ENCODE measurements around the gene PHETA1.
"Not testable (repeated sequence)": the region's sequence is repeated elsewhere in the genome, so short reads cannot be mapped to it uniquely, and the experiment has no call there.

Gene PHETA1

GRCh38 chr12:111336411-111336810 is 32.5 kb downstream of the PHETA1 start:
- not testable (repeated sequence) for H3K27me3 ChIP-seq (ENCODE audit: control insufficient read depth in 1 of 2, insufficient read depth in 2 of 2, low read length in 2 of 2); H3K4me3 ChIP-seq (ENCODE audit: low read length in 2 of 2); H3K4me1 ChIP-seq (ENCODE audit: control insufficient read depth, insufficient read depth, low read length); H3K9ac ChIP-seq (ENCODE audit: low read length in 2 of 2); H3K36me3 ChIP-seq (ENCODE audit: control insufficient read depth in 2 of 2, insufficient read depth in 2 of 2, low read length in 2 of 2); H3K9me3 ChIP-seq (ENCODE audit: control insufficient read depth in 2 of 2, low read length in 2 of 2); H3K27ac ChIP-seq (ENCODE audit: low read length)

- H3K4me3 ChIP-seq (ENCODE audit: low read length in 2 of 2): no peak overlapping the region
- no peak overlapping the region for H3K9ac ChIP-seq (ENCODE audit: low read length in 2 of 2)
- H3K27ac ChIP-seq (ENCODE audit: low read length): no peak overlapping the region
- H3K36me3 ChIP-seq (ENCODE audit: control insufficient read depth in 2 of 2, insufficient read depth in 2 of 2, low read length in 2 of 2): no peaks in the 10 kb centered on the region
- H3K27me3 ChIP-seq (ENCODE audit: control insufficient read depth in 1 of 2, insufficient read depth in 2 of 2, low read length in 2 of 2): peaks cover 3% of the 10 kb centered on the region in 2 donors
- no peaks in the 10 kb centered on the region for H3K9me3 ChIP-seq (ENCODE audit: control insufficient read depth in 2 of 2, low read length in 2 of 2)
- H3K4me1 ChIP-seq (ENCODE audit: control insufficient read depth, insufficient read depth, low read length): no peaks in the 10 kb centered on the region
Observed at GRCh38 chr12:111335811-111336210, 33.1 kb downstream of the PHETA1 start.

GRCh38 chr12:111335301-111335700 is 33.6 kb downstream of the PHETA1 start:
- H3K9me3 ChIP-seq (ENCODE audit: control insufficient read depth in 2 of 2, low read length in 2 of 2); H3K27ac ChIP-seq (ENCODE audit: low read length); H3K27me3 ChIP-seq (ENCODE audit: control insufficient read depth in 1 of 2, insufficient read depth in 2 of 2, low read length in 2 of 2); H3K4me1 ChIP-seq (ENCODE audit: control insufficient read depth, insufficient read depth, low read length); H3K9ac ChIP-seq (ENCODE audit: low read length in 2 of 2); H3K36me3 ChIP-seq (ENCODE audit: control insufficient read depth in 2 of 2, insufficient read depth in 2 of 2, low read length in 2 of 2); H3K4me3 ChIP-seq (ENCODE audit: low read length in 2 of 2): not testable (repeated sequence)

- Histone ChIP-seq H3K27ac (ENCODE audit: low read length) (no peak overlapping the region), H3K9me3 (ENCODE audit: control insufficient read depth in 2 of 2, low read length in 2 of 2) (no peaks in the 10 kb centered on the region), H3K27me3 (ENCODE audit: control insufficient read depth in 1 of 2, insufficient read depth in 2 of 2, low read length in 2 of 2) (peaks cover 6 to 9% of the 10 kb centered on the region in 2 donors), H3K4me3 (ENCODE audit: low read length in 2 of 2) (no peak overlapping the region), H3K4me1 (ENCODE audit: control insufficient read depth, insufficient read depth, low read length) (no peaks in the 10 kb centered on the region), H3K9ac (ENCODE audit: low read length in 2 of 2) (no peak overlapping the region), H3K36me3 (ENCODE audit: control insufficient read depth in 2 of 2, insufficient read depth in 2 of 2, low read length in 2 of 2) (no peaks in the 10 kb centered on the region)
Observed at GRCh38 chr12:111334393-111334915, 34.4 kb downstream of the PHETA1 start.

GRCh38 chr12:111330800-111331752 is 37.8 kb downstream of the PHETA1 start:
- H3K27me3 ChIP-seq (ENCODE audit: control insufficient read depth in 1 of 2, insufficient read depth in 2 of 2, low read length in 2 of 2): peaks cover 9 to 10% of the 10 kb centered on the region in 2 donors
- H3K4me1 ChIP-seq (ENCODE audit: control insufficient read depth, insufficient read depth, low read length): no peaks in the 10 kb centered on the region
- no peak overlapping the region for H3K4me3 ChIP-seq (ENCODE audit: low read length in 2 of 2)
- no peak overlapping the region for H3K9ac ChIP-seq (ENCODE audit: low read length in 2 of 2)
- no peak overlapping the region for H3K27ac ChIP-seq (ENCODE audit: low read length)
- H3K36me3 ChIP-seq (ENCODE audit: control insufficient read depth in 2 of 2, insufficient read depth in 2 of 2, low read length in 2 of 2): no peaks in the 10 kb centered on the region
- no peaks in the 10 kb centered on the region for H3K9me3 ChIP-seq (ENCODE audit: control insufficient read depth in 2 of 2, low read length in 2 of 2)

- Histone ChIP-seq H3K4me3 (ENCODE audit: low read length in 2 of 2) (no peak overlapping the region), H3K27ac (ENCODE audit: low read length) (no peak overlapping the region), H3K27me3 (ENCODE audit: control insufficient read depth in 1 of 2, insufficient read depth in 2 of 2, low read length in 2 of 2) (peaks cover 9 to 10% of the 10 kb centered on the region in 2 donors), H3K9me3 (ENCODE audit: control insufficient read depth in 2 of 2, low read length in 2 of 2) (no peaks in the 10 kb centered on the region), H3K36me3 (ENCODE audit: control insufficient read depth in 2 of 2, insufficient read depth in 2 of 2, low read length in 2 of 2) (no peaks in the 10 kb centered on the region), H3K4me1 (ENCODE audit: control insufficient read depth, insufficient read depth, low read length) (no peaks in the 10 kb centered on the region), H3K9ac (ENCODE audit: low read length in 2 of 2) (no peak overlapping the region)
Observed at GRCh38 chr12:111328138-111328537, 40.8 kb downstream of the PHETA1 start.

- Histone ChIP-seq H3K27ac (ENCODE audit: low read length) (no peak overlapping the region), H3K4me3 (ENCODE audit: low read length in 2 of 2) (no peak overlapping the region), H3K9ac (ENCODE audit: low read length in 2 of 2) (no peak overlapping the region), H3K4me1 (ENCODE audit: control insufficient read depth, insufficient read depth, low read length) (no peaks in the 10 kb centered on the region), H3K9me3 (ENCODE audit: control insufficient read depth in 2 of 2, low read length in 2 of 2) (no peaks in the 10 kb centered on the region), H3K36me3 (ENCODE audit: control insufficient read depth in 2 of 2, insufficient read depth in 2 of 2, low read length in 2 of 2) (no peaks in the 10 kb centered on the region), H3K27me3 (ENCODE audit: control insufficient read depth in 1 of 2, insufficient read depth in 2 of 2, low read length in 2 of 2) (peaks cover 9 to 10% of the 10 kb centered on the region in 2 donors)
Observed at GRCh38 chr12:111327474-111327873, 41.4 kb downstream of the PHETA1 start.

GRCh38 chr12:111322336-111323250 is 46.3 kb downstream of the PHETA1 start:
- Histone ChIP-seq H3K4me1 (ENCODE audit: control insufficient read depth, insufficient read depth, low read length) (no peaks in the 10 kb centered on the region), H3K27me3 (ENCODE audit: control insufficient read depth in 1 of 2, insufficient read depth in 2 of 2, low read length in 2 of 2) (peaks cover 0 to 3% of the 10 kb centered on the region in 2 donors), H3K4me3 (ENCODE audit: low read length in 2 of 2) (no peak overlapping the region), H3K9me3 (ENCODE audit: control insufficient read depth in 2 of 2, low read length in 2 of 2) (no peaks in the 10 kb centered on the region), H3K36me3 (ENCODE audit: control insufficient read depth in 2 of 2, insufficient read depth in 2 of 2, low read length in 2 of 2) (no peaks in the 10 kb centered on the region), H3K9ac (ENCODE audit: low read length in 2 of 2) (no peak overlapping the region), H3K27ac (ENCODE audit: low read length) (no peak overlapping the region)

- Histone ChIP-seq H3K4me3 (ENCODE audit: low read length in 2 of 2) (no peak overlapping the region), H3K27me3 (ENCODE audit: control insufficient read depth in 1 of 2, insufficient read depth in 2 of 2, low read length in 2 of 2) (peaks cover 0 to 2% of the 10 kb centered on the region in 2 donors), H3K36me3 (ENCODE audit: control insufficient read depth in 2 of 2, insufficient read depth in 2 of 2, low read length in 2 of 2) (no peaks in the 10 kb centered on the region), H3K4me1 (ENCODE audit: control insufficient read depth, insufficient read depth, low read length) (no peaks in the 10 kb centered on the region), H3K27ac (ENCODE audit: low read length) (no peak overlapping the region), H3K9ac (ENCODE audit: low read length in 2 of 2) (no peak overlapping the region), H3K9me3 (ENCODE audit: control insufficient read depth in 2 of 2, low read length in 2 of 2) (no peaks in the 10 kb centered on the region)
Observed at GRCh38 chr12:111321317-111321716, 47.6 kb downstream of the PHETA1 start.

- H3K27ac ChIP-seq (ENCODE audit: low read length): no peak overlapping the region
- peaks cover 0 to 2% of the 10 kb centered on the region in 2 donors for H3K27me3 ChIP-seq (ENCODE audit: control insufficient read depth in 1 of 2, insufficient read depth in 2 of 2, low read length in 2 of 2)
- no peaks in the 10 kb centered on the region for H3K36me3 ChIP-seq (ENCODE audit: control insufficient read depth in 2 of 2, insufficient read depth in 2 of 2, low read length in 2 of 2)
- no peaks in the 10 kb centered on the region for H3K9me3 ChIP-seq (ENCODE audit: control insufficient read depth in 2 of 2, low read length in 2 of 2)
- H3K4me1 ChIP-seq (ENCODE audit: control insufficient read depth, insufficient read depth, low read length): no peaks in the 10 kb centered on the region
- H3K4me3 ChIP-seq (ENCODE audit: low read length in 2 of 2): no peak overlapping the region
- no peak overlapping the region for H3K9ac ChIP-seq (ENCODE audit: low read length in 2 of 2)
Observed at GRCh38 chr12:111320258-111321050, 48.4 kb downstream of the PHETA1 start.

All from stomach smooth muscle (tissue), 2 donors.